UCSD-AML1 (cell line): ENCODE measurements around the gene RHBDL2.
A peak's percentile ranks its signal among the peaks of the same experiment; 100 is the strongest.
"Not testable (repeated sequence)": the region's sequence is repeated elsewhere in the genome, so short reads cannot be mapped to it uniquely, and the experiment has no call there.

ENCODE experiments used
- DNase-seq: peaks from one replicate; lab custom pipeline; 2025; ENCODE audit not compliant: unreplicated experiment; lab: John Stamatoyannopoulos, UW

RHBDL2 gene

GRCh38 chr1:38941527-38942019, at the start of gene RHBDL2:
Gene RHBDL2, minus strand, starts transcription at chr1:38941830. Its CDS starts 22,618 bp downstream, at chr1:38919212.
- no peak for DNase-seq

- peak; percentile 98 for DNase-seq
Measured at GRCh38 chr1:38990738-38991637, 49.4 kb upstream of the RHBDL2 start, which contains the start of gene AKIRIN1. Gene AKIRIN1, plus strand, starts transcription at chr1:38991276. Its CDS starts 105 bp downstream, at chr1:38991381.

GRCh38 chr1:38990386-38990737, 48.7 kb upstream of the RHBDL2 start:
- no peak for DNase-seq

- DNase-seq, result no peak
Measured at GRCh38 chr1:38989979-38990378, 48.3 kb upstream of the RHBDL2 start.

- not testable (repeated sequence) for DNase-seq
Measured at GRCh38 chr1:38979380-38979779, 37.8 kb upstream of the RHBDL2 start.

GRCh38 chr1:38978245-38978542, 36.6 kb upstream of the RHBDL2 start:
- DNase-seq, result not testable (repeated sequence)

GRCh38 chr1:38977399-38978244, 36.0 kb upstream of the RHBDL2 start:
- not testable (repeated sequence) for DNase-seq

- no peak for DNase-seq
Measured at GRCh38 chr1:38973659-38974437, 32.2 kb upstream of the RHBDL2 start.

- DNase-seq, result not testable (repeated sequence)
Measured at GRCh38 chr1:38973145-38973544, 31.5 kb upstream of the RHBDL2 start.

GRCh38 chr1:38964140-38964548, 22.5 kb upstream of the RHBDL2 start:
- no peak for DNase-seq

- DNase-seq, result no peak
Measured at GRCh38 chr1:38962560-38962959, 20.9 kb upstream of the RHBDL2 start.

GRCh38 chr1:38962113-38962512, 20.5 kb upstream of the RHBDL2 start:
- DNase-seq, result no peak

- DNase-seq, result no peak
Measured at GRCh38 chr1:38958967-38959366, 17.3 kb upstream of the RHBDL2 start.

GRCh38 chr1:38953433-38953860, 11.8 kb upstream of the RHBDL2 start:
- DNase-seq, result no peak

- no peak for DNase-seq
Measured at GRCh38 chr1:38950553-38950952, 8.9 kb upstream of the RHBDL2 start.

GRCh38 chr1:38944547-38944946, 2.9 kb upstream of the RHBDL2 start:
- no peak for DNase-seq

GRCh38 chr1:38942664-38943428, 1.2 kb upstream of the RHBDL2 start:
- DNase-seq, result no peak

- no peak for DNase-seq
Measured at GRCh38 chr1:38941093-38941492, 537 bp downstream of the RHBDL2 start.

- no peak for DNase-seq
Measured at GRCh38 chr1:38940339-38941047, 1.1 kb downstream of the RHBDL2 start.
